Activated CD4-positive, alpha-beta T cell treated with anti-CD3 and anti-CD28 coated beads, Interleukin-2, amount 50 U/mL, for 1 hour (primary cell): ENCODE results near the gene FAM25G.
"Not testable (repeated sequence)": the region's sequence is repeated elsewhere in the genome, so short reads cannot be mapped to it uniquely, and the experiment has no call there.

Experiments used
- DNase-seq: peaks from one replicate; pipeline ENCODE4 v3.0.0-alpha.2; 2020

Gene FAM25G

DNA sequence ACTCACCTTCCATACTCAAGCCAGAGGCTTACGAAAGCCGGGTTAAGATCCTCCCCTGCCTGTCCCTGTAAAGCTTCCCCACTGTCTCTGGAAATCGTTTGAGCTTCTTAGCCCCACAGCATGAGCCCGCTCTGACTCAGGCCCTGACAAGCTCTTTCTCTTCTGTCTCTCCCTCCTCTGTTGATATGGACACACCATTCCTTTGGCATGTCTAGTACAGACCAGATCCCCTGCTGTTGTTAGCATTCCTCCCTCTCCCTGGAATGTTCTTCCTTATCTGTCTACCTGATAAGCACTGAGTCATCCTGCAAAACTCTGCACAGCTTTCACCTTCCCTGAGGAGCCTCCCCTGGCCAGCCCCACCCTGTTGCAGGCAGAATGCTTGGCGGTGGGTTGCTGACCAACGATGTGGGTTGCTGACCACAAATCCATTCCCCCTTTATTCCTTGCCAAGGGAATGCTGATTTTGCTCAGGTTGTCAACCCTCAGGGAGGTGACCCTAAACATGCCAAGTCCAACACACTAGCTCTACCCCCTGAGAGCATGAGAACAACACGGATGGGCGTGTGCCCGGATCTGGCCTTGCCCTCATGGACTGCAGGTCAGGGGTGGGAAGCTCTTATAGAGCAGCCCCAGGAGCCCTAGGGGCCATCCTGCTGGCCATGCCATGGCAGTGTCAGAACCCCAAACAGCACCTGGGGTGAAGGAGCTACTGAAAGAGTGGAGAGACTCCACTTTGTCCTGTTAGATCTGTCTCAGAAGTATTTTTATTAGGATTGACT lies 28.7 kb downstream of the FAM25G start:
- not testable (repeated sequence) for DNase-seq

DNA sequence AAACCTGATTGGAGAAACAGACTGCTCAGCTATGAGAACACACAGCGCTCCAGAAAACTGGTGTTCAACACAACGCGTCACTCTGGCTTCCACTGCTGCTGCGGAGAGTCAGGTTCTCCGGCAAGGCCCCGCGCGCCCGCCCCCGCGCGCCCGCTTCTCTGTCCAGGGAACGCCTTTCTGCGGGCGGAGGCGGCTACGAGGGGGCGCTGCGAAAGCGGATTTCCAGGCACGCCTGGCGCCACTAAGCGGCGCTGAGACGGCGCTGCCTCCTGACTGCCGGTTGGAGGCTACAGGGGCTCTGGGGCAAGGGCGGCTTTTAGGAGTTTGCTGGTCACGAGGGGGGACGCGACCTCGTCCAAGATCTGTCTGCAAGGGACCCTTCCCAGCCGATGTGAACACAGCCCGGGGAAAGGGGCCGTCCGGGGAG lies 30.2 kb downstream of the FAM25G start:
- not testable (repeated sequence) for DNase-seq

DNA sequence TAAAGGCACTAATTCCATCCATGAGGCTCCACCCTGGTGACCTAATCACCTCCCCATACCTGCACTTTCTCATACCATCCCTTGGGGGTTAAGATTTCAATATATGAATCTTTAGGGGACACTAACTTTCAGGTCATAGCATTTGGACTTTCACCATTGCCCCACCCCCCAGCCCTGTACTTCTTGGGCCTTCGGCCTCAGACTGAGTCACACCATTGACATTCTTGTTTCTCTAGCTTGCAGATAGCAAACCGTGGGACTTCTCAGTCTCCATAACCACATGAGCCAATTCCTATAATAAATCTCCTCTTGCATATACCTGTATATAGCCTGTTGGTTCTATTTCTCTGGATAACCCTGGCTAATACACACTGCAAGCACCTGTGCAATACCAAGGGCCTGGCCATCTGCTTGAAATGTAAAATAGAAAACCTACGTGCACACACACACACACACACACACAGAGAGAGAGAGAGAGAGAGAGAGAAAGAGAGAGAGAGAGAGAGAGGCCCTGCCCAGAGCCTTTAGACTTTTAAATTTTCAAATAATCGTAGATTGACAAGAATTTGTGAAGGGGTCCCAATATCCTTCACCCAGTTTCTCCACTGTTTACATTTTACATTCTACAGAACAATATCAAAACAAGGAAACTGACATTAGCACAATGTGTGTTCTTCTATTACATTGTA lies 32.9 kb downstream of the FAM25G start:
- no peak for DNase-seq

DNA sequence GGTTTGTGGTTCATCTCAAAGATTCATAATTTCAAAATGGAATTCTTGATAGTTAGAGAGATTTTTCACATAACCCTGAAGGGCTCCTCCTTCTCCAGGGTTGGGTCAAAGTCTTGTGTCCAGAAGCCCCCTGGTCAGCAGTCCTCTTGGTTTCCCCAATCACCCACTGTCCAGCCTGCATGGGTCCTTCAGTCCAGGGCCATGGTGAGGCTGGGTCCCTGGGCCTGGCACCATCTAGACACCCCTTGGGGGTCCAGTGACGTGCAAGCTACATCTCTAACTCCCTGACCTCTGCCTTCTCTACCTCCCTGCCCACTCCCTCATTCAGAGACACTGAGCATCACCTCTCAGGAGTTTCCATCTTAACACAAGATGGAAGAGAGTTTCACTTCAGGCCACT lies 33.7 kb downstream of the FAM25G start:
- DNase-seq = no peak

DNA sequence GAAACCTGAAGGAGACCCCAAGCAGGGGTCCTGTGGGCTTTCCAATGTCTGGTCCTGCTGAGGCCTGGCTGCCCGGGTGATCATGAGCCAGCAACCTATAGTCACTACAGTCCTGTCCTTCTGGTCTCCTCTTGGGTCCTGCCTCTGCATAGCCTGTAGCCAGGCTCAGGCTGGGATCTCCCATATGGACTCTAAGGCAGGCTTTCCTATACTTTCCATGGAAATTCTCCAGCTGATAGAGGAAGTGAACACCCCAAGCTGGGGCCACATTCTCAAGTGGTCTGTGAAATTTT lies 34.0 kb downstream of the FAM25G start:
- no peak for DNase-seq

DNA sequence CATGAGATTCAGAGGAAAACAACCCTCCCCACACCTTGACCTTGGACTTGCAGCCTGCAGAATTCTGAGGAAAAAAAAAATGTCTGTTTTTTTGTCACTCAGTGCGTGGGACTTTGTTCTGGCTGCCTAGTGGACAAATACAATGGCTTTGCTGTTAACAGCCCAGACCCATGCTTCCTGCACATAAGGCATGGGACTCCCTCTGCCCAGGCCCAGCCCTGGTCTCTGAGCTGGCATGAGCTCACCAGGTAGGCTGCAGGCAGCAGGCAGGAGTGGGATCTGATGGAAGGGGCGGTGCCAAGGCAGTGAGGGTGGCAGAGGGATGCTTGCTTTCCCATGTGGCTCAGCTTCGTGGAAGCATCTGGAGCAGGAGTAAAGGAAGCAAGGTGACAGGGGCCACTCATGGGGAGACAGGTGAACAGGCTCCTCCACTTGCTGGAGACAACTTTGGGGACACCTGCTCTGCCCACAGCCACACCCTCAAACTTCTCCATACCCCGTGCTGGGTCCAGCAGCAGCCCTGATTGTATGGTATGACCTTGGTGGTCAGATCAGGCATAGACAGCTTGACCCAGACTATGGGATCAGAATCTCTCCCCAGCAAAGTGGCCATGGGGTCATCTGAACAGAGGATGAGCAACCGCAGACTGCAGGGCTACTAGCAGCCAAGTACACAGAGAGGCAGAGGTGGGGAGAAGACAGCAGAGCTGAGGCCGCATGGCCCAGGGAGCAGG lies 34.5 kb downstream of the FAM25G start:
- DNase-seq = no peak

DNA sequence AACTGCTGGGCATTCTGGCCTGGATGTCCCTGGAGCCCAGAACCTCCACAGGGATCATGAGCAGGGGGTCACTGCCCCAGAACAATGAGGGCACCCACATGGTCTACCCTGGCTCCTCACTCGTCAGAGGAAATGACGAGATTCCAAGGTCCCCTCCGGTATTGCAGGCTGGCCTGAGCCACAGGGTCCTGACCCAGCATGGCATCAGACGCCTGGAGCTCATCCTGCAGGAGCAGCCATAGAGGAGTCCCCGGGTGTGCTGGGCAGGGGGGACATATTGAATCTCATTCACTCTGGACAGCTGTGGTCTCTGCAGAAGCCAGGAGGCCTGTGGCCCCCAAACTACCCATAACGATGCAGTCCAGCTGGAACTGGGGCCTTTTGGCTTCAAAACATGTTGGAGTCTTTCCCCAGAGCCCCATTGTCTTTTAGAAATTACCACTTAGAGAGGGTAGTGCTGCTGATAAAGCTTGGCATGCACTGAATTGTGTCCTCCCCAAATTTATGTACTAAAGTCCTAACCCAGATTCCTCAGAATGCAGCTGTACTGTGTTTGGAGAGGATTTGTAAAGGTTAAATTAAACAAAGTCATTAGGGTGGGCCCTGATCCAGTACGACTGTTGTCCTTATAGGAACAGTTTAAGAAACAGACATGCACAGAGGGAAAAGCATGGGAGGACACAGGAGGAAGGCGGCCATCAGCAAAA lies 35.3 kb downstream of the FAM25G start:
- no peak for DNase-seq

DNA sequence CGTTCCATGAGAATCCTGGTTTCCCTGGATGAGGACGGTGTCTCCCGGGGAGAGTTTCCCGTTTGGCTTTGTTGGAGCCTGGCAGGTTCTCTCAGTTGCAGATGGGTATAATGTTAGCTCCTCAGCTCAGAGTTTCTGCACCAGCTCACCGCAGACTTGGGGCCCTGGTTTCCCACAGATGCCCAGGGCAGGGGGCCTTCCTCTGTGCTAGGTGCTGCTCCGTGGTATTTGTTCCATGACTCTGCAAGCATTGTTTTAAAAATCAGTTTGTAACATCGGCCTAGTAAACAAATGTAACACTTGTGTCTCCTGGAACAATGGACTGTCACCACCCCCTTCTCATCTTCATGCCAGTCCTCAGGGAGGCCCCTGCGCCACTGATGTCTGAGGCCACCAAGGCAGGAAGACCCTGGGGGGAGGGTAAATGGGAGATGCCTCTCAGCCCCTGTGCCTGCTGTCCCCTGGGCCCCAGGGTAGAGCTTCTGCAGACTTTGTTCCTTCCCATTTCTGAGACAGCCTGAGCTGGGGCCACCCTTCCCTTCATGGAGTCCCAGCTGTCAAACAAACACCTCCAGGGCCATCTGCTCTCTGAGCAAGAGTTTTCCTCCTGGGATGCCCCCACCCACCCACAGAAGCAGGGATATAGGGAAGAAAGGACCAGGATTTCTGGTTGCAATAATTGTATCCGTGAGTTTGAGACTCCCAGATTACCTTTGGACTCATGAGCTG lies 36.0 kb downstream of the FAM25G start:
- DNase-seq = not testable (repeated sequence)

DNA sequence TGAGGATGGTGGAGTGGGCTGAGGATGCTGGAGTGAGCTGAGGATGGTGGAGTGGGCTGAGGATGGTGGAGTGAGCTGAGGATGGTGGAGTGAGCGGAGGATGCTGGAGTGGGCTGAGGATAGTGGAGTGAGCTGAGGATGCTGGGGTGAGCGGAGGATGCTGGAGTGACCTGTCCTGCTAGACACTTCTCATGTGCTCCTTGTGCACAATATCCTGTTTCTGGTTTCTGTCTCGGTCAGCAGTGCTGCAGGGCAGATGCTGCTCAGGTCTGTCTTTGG lies 36.8 kb downstream of the FAM25G start:
- no peak for DNase-seq

DNA sequence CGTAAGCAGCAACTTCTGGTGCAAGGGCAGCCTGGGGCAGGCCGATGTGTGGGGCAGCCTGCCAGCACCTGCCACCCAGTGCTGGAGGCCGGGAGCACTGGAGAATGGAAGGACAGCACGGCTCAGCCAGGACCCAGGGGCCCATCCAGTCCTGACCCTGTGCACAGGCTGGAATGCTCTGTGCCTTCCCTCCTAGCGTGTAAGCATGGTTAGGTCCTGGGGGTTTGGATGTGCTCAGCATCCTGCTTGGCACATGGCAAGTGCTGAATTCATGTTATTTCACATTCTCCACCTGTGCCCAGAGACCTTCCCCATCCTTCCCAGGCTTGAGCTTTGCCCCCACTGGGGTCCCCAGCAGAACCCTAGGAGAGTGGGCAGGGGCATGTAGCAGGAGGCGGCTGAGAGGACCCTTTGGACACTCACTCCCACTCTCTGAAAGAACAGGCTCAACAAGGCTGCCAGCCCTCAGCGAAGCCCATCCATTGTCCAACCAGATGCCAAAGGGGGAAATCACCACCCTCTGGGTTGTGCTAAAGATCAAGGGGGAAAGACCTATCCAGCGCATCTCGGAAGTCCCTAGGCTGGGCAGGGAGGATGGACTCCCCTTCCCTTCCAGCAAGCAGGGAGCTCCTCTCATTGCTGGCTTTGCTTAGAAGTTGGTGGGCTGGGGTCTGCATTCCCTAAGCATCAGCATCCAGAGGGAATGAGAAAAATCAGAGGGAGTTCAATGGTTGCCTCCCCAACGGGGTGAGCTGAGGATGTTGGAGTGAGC lies 37.3 kb downstream of the FAM25G start:
- DNase-seq = no peak

DNA sequence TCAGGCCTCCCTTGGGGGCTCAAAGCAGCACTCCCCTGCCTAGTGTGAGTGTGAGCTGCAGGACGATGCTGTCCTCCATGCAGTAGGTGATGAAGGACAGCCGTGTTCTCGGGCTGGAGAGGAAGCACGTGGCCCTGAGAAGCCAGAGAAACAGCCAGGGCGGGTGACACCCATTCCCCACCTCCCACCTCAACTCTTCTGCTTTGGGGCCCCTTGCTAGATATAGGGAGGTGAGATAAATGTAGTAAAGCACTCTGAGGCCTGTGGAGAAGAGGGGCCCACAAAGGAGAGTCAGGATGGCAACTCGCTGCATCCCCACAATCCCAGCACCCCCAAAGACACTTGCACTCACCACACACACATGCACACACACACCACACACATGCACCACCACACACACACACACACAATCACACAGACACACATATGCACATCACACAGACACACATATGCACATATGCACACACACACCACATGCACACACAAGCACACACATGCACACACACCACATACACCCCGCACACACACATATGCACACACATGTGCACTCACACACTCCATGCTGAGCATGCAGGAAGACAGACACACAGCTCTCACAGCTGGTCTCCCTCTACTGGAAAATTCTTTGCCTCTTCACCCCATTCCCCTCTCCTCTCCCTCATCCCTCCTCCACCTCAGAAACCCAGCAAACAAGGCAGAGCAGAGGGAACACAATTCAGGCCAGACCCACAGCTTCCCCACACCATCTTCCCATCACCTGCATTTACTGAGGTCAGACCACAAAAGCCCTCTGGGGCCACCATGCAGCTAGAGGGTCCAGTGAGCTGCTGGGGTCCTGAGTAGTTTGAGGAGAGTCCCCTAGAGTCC lies 38.1 kb downstream of the FAM25G start:
- no peak for DNase-seq

DNA sequence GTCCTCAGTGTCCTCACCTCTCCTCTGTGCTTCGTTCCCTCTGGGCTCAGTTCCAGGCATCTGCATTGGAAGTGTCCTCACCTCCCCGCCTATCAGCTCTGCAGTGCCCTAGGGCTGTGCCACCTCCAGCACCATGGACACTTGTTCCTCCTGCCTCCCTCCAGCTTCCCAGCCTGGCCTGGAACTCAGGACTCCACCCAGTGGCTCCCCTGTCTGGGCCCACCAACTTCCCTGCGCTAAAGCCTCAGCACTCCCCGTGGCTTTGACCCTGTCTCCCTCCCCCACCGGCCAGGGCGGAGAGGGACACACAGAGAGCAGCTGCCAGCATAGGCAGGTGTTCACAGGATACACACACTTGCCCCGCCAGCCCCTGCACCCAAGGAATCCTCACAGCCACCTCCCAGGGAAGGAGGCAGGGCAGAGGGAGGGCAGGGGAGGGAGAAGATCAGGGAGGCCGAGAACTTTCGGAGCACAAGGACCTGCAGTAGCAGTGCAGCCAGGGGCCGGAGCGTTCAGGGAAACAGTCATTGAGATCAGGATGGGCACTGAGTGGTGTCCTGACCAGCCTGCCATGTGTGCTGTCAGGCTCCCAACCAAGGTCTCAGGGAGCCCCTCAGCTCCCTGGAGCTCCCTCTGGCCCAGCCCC lies 38.9 kb downstream of the FAM25G start:
- no peak for DNase-seq

DNA sequence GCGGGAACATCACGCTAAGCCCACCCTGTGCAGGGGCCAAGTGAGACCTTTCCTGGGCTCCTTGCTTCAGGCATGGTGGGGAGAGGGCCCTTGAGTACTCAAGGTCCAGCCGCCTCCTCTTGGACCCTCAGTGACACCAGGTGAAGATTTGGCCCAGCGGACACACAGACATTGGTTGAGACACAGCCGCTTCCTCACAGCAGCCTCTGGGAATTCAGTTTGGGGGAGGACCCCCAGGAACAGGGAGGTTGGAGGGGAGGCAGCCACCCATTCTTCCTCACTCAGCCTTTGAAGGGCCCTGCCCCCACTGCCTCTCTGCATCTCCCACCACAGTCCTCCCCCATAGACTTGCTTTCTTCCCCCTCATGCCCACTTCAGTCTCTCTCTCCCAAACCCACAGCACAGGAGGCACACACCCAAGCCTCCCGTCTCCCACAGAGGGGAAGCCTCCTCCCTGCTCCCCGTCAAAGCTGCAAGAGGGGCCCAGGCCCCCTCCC lies 39.5 kb downstream of the FAM25G start:
- DNase-seq = no peak

DNA sequence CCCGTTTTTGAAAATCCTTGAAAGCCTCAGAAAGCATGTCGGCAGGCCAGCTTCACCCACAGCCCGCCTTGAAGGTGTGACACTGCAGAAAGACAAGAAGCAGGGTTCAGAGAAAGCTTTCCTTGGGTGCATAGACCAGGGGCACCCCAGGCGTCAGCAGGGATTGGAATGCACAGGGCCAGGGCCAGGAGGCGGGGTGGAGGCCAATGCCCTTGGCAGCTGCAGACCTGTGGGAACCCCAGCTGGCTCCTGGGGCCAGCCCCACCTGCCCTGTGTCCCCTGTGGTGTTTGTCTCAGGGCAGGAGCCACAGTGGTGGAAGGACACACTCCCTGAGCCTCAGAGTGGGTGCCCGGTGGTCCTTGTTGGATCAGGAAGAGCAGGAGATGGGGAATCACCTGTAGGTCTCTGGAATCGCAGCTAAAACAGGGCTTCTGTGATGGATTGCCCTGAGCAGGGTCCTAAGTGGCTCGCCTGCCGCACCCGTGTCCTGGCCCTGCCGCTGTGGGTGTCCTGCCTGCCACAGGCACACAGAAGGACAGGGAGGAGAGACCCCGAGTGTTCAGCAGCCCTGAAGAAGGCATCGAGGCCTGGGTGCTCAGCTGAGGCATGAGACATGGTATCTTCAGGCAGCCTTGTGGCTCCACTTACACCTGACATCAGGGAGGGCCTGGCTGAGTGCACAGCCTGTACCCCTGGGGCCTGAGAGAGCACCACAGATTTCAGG lies 40.1 kb downstream of the FAM25G start:
- no peak for DNase-seq

DNA sequence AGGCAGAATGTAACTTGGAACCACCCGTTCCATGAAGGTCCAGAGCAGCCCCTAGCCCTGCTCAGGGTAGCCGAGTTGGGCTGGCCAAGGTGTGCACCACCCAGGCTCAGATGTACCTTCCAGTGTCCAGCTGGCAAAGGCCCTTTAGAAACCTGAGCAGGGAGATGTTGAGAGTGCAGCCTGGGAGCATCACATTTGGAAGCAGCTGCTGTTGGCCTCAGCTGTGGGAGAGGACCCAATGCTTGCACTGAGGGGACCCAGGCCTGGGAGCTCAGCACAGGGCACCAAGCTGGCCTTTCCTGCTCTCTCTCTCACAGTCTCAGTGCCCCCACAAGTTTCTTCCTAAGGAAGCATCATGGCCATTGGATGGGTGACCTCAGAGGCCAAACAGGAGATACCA lies 41.1 kb downstream of the FAM25G start:
- no peak for DNase-seq

DNA sequence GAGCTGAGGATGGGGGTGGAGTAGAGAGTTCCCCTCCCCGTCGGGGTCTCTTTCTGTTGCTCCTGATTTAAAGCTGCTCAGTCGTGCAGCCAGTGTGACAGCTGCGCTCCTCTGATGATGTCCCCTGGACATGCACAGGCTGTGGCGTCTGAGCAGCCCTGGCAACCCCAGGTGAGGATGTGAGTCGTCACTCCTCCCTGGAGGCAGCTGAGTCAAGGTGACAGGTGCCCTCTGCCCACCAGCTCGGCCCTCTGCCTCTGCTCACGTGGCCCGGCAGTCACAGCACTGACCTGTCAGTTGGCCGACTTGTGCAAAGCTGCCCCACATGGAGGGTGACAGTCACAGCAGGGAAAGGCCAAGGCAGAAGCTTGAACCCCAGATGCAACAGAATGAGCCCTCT lies 41.5 kb downstream of the FAM25G start:
- no peak for DNase-seq

DNA sequence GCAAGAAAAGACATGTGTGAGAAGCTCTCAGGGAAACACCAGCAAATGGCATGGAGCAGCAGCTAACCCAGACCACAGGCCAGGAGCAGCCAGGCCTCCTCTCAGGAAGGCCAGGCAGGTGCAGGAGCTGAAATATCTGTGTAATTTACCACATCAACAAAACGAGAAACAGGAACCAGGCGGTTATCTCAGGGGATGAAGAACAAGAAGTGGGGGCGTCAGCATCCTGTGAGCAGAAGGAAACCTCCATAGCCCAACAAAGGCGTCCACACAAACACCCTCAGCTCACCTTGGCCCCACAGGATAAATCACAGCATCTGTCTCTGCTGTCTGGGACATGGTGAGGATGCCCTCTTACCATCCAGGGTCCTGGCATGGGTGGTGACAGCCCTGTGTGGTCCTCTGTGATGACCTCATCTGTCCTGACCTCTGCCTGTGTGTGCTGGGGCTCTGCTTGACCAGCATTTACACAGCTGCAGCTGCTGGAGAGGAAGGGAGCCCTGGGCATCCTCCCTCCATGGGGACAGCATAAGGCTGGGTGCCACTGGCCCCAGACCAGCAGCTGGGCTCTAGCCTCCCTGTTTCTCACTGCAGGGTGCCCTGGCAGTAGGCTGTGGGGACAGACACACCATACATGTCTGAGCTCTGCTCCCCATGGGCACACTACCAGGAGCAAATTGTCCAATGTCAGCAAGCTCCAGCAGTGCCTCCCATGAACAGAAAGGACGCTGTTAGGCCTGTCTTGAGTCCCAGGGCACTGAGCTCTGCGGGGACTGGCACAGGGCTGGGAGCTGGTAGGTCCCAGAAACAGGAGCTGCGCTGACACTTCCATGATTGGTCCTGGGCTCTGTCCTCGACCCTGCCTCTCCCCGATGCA lies 42.2 kb downstream of the FAM25G start:
- DNase-seq = no peak

DNA sequence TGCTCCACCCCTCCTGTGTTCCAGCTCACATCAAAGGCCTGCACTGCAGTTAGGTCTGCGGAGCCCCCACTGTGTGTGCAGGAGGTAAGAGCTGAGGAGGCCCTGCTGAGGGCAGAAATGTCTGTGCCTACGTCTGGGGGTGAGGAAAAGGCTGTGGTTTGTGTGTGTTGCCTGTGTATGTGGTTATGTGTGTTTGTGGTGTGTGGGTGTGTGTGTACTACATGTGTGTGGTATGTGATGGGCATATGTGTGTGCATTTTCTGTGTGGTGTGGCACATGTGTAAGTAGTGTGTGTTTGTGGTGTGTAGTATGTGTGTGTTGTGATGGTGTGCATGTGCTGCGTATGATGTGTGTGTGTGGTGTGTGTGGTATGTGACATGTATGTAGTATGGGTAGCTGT lies 43.8 kb downstream of the FAM25G start:
- no peak for DNase-seq

DNA sequence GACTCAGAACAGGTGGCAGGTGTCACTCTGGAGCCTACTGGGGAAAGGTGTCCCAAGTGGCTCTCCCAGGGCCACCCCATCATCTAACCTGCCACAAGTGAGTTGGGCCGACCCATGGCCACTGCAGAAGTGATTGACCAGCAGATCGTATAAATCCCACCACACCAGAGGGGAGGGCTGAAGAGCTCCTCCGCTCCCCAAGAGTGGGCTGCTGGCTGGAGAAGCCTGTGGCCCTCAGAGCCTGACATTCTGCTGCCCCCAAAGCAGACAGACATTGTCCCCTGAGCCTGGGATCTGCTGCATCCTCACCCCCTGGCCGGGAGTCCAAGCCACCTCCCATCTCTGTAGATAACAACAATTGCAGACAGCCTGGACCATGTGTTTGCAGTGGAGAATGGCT lies 44.3 kb downstream of the FAM25G start:
- no peak for DNase-seq
